ENCODE results near the gene REXO4.

DNA sequence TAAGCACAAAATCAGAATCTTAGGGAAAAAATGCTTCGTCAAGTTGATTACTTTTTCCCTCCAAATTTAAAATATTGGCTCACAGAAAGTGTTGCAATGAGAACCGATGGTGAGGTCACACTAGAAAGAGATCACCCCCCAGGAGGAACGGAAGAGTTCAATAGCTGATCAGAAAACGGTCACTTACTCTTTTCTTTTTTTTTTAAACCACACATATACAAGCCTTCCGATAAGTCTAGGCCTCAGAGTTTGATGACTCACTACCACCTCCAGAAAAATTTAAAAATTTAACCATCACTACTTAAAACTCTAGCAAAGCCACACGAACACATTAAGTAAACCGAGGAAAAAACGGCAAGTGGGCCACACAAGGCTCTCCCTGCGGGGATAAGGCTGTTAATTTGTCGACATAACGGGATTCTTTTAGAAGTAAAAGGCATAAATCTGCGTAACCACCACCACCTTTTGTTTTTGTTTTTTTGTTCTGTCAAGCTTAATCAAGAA is 43.1 kb downstream of the REXO4 start:
- TF ChIP-seq, protein P1, sequence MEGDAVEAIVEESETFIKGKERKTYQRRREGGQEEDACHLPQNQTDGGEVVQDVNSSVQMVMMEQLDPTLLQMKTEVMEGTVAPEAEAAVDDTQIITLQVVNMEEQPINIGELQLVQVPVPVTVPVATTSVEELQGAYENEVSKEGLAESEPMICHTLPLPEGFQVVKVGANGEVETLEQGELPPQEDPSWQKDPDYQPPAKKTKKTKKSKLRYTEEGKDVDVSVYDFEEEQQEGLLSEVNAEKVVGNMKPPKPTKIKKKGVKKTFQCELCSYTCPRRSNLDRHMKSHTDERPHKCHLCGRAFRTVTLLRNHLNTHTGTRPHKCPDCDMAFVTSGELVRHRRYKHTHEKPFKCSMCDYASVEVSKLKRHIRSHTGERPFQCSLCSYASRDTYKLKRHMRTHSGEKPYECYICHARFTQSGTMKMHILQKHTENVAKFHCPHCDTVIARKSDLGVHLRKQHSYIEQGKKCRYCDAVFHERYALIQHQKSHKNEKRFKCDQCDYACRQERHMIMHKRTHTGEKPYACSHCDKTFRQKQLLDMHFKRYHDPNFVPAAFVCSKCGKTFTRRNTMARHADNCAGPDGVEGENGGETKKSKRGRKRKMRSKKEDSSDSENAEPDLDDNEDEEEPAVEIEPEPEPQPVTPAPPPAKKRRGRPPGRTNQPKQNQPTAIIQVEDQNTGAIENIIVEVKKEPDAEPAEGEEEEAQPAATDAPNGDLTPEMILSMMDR (IDR thresholded peaks at IDR 0.05), result no peak
- no peak for TF ChIP-seq EZH2 (IDR thresholded peaks at IDR 0.05; ENCODE audit: borderline replicate concordance, insufficient read depth, low read depth, low read length, poor library complexity, severe bottlenecking)
